Hair follicular keratinocyte (primary cell): ENCODE data around the gene FRZB. TPM values are rescaled to one million over a fixed set of nuclear protein-coding genes. Genes with fewer than 3 reads are reported as not detected.

Experiments used
- total RNA-seq: library from RNA; depleted of rRNA; stranded (reverse); fragments of >200 nt; gene quantifications from 2 replicates; pipeline ENCODE4 v1.2.3, GENCODE V29; 2015

Gene FRZB
- 0.08 TPM in 1 of 2 replicates, not detected in the other for total RNA-seq

DNA sequence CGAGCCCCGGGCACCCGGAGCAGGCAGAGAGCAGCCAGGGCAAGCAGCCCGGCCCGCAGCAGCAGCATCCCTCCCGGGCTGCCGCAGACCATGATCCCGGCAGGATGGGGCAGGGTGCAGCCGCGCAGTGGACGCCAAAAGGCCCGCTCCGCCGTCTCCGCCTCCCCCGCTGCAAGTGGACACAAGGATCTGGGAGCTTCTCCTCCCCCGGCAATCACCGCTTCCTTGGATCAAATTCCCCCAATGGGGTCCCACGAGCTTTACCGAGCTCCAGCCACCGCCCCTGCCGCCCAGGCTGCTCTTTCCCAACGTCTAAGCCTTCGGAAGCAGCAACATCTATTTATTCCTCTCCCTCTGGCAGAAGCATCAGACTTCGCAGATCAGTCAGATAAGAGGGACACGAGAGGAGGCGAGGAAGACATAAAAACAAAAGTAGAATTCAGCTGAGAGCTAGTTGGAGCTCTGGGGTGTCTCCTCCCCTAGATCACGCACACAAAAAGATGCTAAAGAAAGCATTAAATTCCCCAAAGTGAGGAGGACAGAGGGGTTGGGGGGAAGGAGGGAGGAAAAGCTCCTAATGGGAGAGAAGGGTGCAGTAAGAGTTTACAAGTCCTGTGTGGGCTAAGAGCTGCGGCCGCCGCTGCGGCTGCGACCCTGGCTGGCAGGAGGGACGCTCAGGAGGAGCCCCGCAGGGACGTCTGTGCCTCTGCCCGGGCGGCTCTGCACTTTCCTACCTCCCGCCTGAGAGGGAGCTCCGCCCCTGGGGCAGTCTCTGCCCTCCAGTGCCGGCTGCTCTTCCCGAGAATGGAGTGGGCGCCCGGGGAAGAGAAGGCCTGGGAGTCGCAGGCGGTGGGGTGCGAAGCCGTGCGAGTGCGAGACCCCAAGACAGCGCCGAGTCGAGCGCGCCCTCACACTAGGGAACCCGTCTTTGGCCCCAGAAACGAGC, at the start of gene FRZB:
TSS of gene FRZB (minus strand) at position 177 of the 946 bp plus-strand sequence. CDS start at position 92, 85 bp downstream.

Other genes starting within 250 kb of the FRZB start
- gene DNAJC10, start 150.4 kb downstream of the FRZB start, total RNA-seq: 113 and 157 TPM in 2 replicates
- gene NCKAP1, start 171.8 kb upstream of the FRZB start, total RNA-seq: 99.8 and 145 TPM in 2 replicates
- gene DUSP19, start 212.1 kb upstream of the FRZB start, total RNA-seq: 0.39 and 1.1 TPM in 2 replicates